PC-9 (cell line): Measurements from ENCODE around the gene HSBP1L1. TPM values are rescaled to one million over a fixed set of nuclear protein-coding genes. Genes with fewer than 3 reads are reported as not detected.

Source experiments
- BruUV-seq: library from RNA; stranded (reverse); fragments of 400-500 nt; replicated peaks from 2 replicates; lab custom pipeline; 2021; lab: Mats Ljungman, UMichigan
- CTCF ChIA-PET: fragments of 300-600 bp; sonication (Branson Sonifier 250); formaldehyde crosslinking; loops from one replicate; lab custom pipeline; 2022; ENCODE audit warnings: antibody characterized with exemption; lab: Charles Lee
- POLR2A ChIA-PET: fragments of 300-600 bp; sonication (Branson Sonifier 250); formaldehyde crosslinking; loops from one replicate; lab custom pipeline; 2022; ENCODE audit warnings: antibody characterized with exemption; ENCODE audit not compliant: unreplicated experiment; lab: Charles Lee
- DNase-seq, 2 experiments: peaks; one replicate each; pipeline versions ENCODE4 v3.0.0 to v3.0.0-alpha.2; 2015 to 2022; ENCODE audit warnings: mixed read lengths in 1 of 2
- H2AFZ ChIP-seq: fragments of 200-600 bp; sonication (generic); 2 replicates; pipeline ENCODE4 v1.8.1; 2017; ENCODE audit warnings: antibody characterized with exemption
- H3F3A ChIP-seq: fragments of 200-600 bp; sonication (generic); 2 replicates; pipeline ENCODE4 v1.8.1; 2017; ENCODE audit warnings: antibody characterized with exemption, mild to moderate bottlenecking, low read depth; ENCODE audit not compliant: insufficient read depth
- H3K27ac ChIP-seq: fragments of 200-600 bp; sonication (generic); 2 replicates; pipeline ENCODE4 v1.6.1; 2016; ENCODE audit warnings: mixed run types
- H3K27me3 ChIP-seq: fragments of 200-600 bp; sonication (generic); 2 replicates; pipeline ENCODE4 v1.6.1; 2016; ENCODE audit warnings: low read depth, mixed run types; ENCODE audit not compliant: insufficient read depth
- H3K36me3 ChIP-seq: fragments of 200-600 bp; sonication (generic); 2 replicates; pipeline ENCODE4 v1.6.1; 2016; ENCODE audit warnings: low read depth, mixed run types
- H3K4me1 ChIP-seq: fragments of 200-600 bp; sonication (generic); replicated peaks from 2 replicates; pipeline ENCODE4 v1.6.1; 2016; ENCODE audit warnings: mixed run types; ENCODE audit not compliant: insufficient read depth
- H3K4me2 ChIP-seq: fragments of 200-600 bp; sonication (generic); 2 replicates; pipeline ENCODE4 v1.6.1; 2017; ENCODE audit warnings: mixed run types
- H3K4me3 ChIP-seq: fragments of 200-600 bp; sonication (generic); 2 replicates; pipeline ENCODE4 v1.6.1; 2016; ENCODE audit warnings: mixed run types
- H3K79me2 ChIP-seq: fragments of 200-600 bp; sonication (generic); 2 replicates; pipeline ENCODE4 v1.6.1; 2017; ENCODE audit warnings: low read depth, mixed run types
- H3K9me2 ChIP-seq: fragments of 200-600 bp; sonication (generic); 2 replicates; pipeline ENCODE4 v1.8.1; 2017; ENCODE audit warnings: mild to moderate bottlenecking; ENCODE audit not compliant: insufficient read depth
- H3K9me3 ChIP-seq: fragments of 200-600 bp; sonication (generic); 2 replicates; pipeline ENCODE4 v1.8.1; 2016; ENCODE audit warnings: low read depth; ENCODE audit not compliant: insufficient read depth
- H4K20me1 ChIP-seq: fragments of 200-600 bp; sonication (generic); 2 replicates; pipeline ENCODE4 v1.8.1; 2017; ENCODE audit not compliant: insufficient read depth
- EZH2 ChIP-seq: fragments of 200-600 bp; sonication (generic); IDR thresholded peaks from 2 replicates; pipeline ENCODE4 v1.8.0; 2017; ENCODE audit warnings: antibody characterized with exemption, low read depth
- intact Hi-C: fragments of 100-400 bp; cut with micrococcal nuclease; formaldehyde crosslinking; loops from one replicate; pipeline ENCODE4 v1.10.0; 2022; ENCODE audit not compliant: unreplicated experiment
- total RNA-seq: library from RNA; stranded (reverse); gene quantifications from 2 replicates; pipeline ENCODE4 v1.2.3, GENCODE V29; 2021
- TF ChIP-seq, protein P1 (sequence below): fragments of 200-600 bp; sonication (generic); conservative IDR thresholded peaks from 2 replicates; pipeline ENCODE4 v1.6.1; 2017; ENCODE audit warnings: mixed run types, antibody characterized with exemption, mild to moderate bottlenecking, moderate library complexity

HSBP1L1 gene
- total RNA-seq, 1 experiment from 2014 or later = 41.5 TPM

DNA sequence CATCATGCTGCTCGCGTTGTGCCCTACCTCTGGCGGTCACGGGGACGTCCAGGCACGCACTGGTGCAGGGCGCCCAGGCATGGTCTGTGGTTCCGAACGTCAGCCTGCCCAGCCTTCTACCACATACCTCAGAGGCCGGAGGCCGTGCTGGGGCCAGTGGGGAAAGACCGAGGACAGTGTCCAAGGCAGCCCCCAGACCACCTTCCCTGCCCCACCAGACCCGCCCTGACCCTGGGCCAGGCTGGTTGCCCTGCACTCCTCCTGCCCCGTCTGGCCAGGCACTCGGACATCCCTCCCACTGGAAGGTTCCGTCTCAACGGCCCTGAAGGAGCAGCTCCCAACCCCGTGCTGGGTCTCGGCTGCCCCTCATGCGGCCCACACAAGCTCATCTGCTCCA lies 45.8 kb upstream of the HSBP1L1 start:
- TF ChIP-seq, protein P1, sequence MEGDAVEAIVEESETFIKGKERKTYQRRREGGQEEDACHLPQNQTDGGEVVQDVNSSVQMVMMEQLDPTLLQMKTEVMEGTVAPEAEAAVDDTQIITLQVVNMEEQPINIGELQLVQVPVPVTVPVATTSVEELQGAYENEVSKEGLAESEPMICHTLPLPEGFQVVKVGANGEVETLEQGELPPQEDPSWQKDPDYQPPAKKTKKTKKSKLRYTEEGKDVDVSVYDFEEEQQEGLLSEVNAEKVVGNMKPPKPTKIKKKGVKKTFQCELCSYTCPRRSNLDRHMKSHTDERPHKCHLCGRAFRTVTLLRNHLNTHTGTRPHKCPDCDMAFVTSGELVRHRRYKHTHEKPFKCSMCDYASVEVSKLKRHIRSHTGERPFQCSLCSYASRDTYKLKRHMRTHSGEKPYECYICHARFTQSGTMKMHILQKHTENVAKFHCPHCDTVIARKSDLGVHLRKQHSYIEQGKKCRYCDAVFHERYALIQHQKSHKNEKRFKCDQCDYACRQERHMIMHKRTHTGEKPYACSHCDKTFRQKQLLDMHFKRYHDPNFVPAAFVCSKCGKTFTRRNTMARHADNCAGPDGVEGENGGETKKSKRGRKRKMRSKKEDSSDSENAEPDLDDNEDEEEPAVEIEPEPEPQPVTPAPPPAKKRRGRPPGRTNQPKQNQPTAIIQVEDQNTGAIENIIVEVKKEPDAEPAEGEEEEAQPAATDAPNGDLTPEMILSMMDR = no peak
- no peak for TF ChIP-seq EZH2
- no TSS peak for BruUV-seq
- intact Hi-C loops = no loop called here
- H3K79me2 ChIP-seq = no peaks in the 10 kb centered on the region
- CTCF ChIA-PET = no interaction called here
- H3K4me2 ChIP-seq = no peak overlapping the region
- H3K9me2 ChIP-seq = no peaks in the 10 kb centered on the region
- no peaks in the 10 kb centered on the region for H4K20me1 ChIP-seq
- H3K4me1 ChIP-seq = no peaks in the 10 kb centered on the region
- POLR2A ChIA-PET = no interaction called here
- no peak overlapping the region for H2AFZ ChIP-seq
- H3K9me3 ChIP-seq = no peaks in the 10 kb centered on the region
- no peak overlapping the region for H3K27ac ChIP-seq
- no peaks in the 10 kb centered on the region for H3K27me3 ChIP-seq
- no peak overlapping the region for H3K4me3 ChIP-seq
- no peak for DNase-seq
- no peaks in the 10 kb centered on the region for H3K36me3 ChIP-seq
- no peaks in the 10 kb centered on the region for H3F3A ChIP-seq

DNA sequence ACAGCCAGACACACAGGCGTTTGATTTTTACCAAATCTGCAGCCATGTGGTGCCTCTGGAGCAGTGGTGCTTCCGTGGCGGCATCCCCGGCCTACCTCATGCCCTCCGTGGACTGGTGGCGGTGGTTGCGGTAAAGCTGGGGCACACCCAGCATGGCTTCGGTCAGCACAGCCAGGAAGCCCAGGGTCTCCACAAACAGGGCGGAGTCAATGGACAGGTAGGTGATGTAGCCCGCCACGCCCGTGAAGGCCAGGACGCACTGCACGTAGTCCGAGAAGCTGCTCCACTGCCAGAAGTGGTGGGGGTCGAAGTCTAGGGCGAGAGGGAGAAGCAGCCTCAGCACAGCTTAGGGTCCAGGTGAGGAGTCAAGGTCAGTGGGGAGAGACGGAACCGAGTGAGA lies 45.4 kb upstream of the HSBP1L1 start:
- no peaks in the 10 kb centered on the region for H3F3A ChIP-seq
- intact Hi-C loops = no loop called here

DNA sequence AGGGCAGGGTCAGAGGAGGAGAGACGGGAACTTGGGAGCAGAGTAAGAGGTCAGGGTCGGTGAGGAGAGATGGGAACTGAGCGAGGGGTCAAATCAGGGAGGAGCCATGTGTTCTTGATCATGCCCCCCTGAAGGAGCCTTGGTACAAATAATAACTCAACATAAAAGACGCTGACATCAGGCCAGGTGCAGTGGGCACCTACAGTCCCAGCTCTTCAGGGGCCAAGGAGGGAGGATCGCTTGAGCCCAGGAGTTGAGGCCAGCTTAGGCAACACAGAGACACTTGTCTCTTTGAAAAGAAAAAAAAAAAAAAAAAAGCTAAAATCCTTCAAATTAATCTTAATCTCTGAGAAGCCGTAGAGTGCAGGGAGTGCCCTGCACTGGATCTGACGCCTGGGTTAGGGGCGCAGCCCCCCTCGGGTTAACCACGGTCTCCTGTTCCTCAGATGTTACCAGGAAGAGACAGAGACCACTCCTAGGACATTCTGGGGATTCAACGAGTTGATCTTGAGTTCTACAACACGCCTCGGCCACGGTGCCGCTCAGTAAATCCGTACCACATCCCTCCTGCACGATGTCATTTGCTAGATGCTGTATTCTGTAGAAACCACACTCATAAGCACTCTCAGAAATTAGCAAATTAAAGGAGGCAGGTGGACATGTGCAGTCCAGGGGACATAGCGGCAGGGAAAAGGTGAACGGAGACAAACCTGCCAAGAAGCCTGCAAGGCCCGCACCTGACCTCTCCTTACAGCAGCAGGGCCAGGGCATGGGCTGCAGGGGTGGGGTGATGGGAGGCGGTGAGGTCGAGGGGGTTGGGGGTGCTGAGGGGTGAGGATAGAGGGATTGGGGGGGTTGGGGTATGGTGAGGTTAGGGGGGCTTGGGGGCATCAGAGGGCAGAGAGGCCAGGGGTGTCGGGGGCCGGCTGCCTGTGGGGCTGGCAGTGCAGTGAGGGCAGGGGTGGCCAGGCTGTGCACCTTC lies 42.2 kb upstream of the HSBP1L1 start:
- Histone ChIP-seq H4K20me1 (no peaks in the 10 kb centered on the region), H3K79me2 (no peaks in the 10 kb centered on the region)
- CTCF ChIA-PET = no interaction called here

More for the DNA sequence above, 45.4 kb upstream of the HSBP1L1 start:
- TF ChIP-seq EZH2 = no peak
- TF ChIP-seq, protein P1 = no peak
- Histone ChIP-seq H3K9me2 (no peaks in the 10 kb centered on the region), H2AFZ (no peak overlapping the region), H3K9me3 (no peaks in the 10 kb centered on the region), H3K27ac (no peak overlapping the region), H3K79me2 (no peaks in the 10 kb centered on the region), H3K27me3 (no peaks in the 10 kb centered on the region), H4K20me1 (no peaks in the 10 kb centered on the region), H3K4me1 (no peaks in the 10 kb centered on the region), H3K4me3 (no peak overlapping the region), H3K36me3 (no peaks in the 10 kb centered on the region), H3K4me2 (no peak overlapping the region)
- POLR2A ChIA-PET = no interaction called here
- DNase-seq = no peak
- CTCF ChIA-PET = no interaction called here
- no TSS peak for BruUV-seq

More for the DNA sequence above, 42.2 kb upstream of the HSBP1L1 start:
- Histone ChIP-seq H3K27ac (no peak overlapping the region), H3K4me3 (no peak overlapping the region), H2AFZ (no peak overlapping the region), H3K9me3 (no peaks in the 10 kb centered on the region), H3K4me2 (no peak overlapping the region), H3K36me3 (no peaks in the 10 kb centered on the region), H3K9me2 (no peaks in the 10 kb centered on the region), H3K4me1 (no peaks in the 10 kb centered on the region), H3F3A (no peaks in the 10 kb centered on the region), H3K27me3 (no peaks in the 10 kb centered on the region)
- POLR2A ChIA-PET = no interaction called here
- intact Hi-C loops = no loop called here
- TF ChIP-seq, protein P1 = no peak
- TF ChIP-seq EZH2 = no peak
- BruUV-seq = no TSS peak
- DNase-seq = no peak
